ENCODE results near the gene LASP1NB.
"Not testable (repeated sequence)": the region's sequence is repeated elsewhere in the genome, so short reads cannot be mapped to it uniquely, and the experiment has no call there.

Gene LASP1NB

GRCh38 chr17:38916771-38917170 is 8.6 kb upstream of the LASP1NB start:
- DNase-seq (ENCODE audit: low read depth in 4 of 4, low spot score in 3 of 4): no peak

- no peak for DNase-seq (ENCODE audit: low read depth in 4 of 4, low spot score in 3 of 4)
Observed at GRCh38 chr17:38917259-38917658, 8.2 kb upstream of the LASP1NB start.

GRCh38 chr17:38918129-38918913 is 7.1 kb upstream of the LASP1NB start:
- DNase-seq (ENCODE audit: low read depth in 4 of 4, low spot score in 3 of 4): no peak

GRCh38 chr17:38918916-38919315 is 6.5 kb upstream of the LASP1NB start:
- DNase-seq (ENCODE audit: low read depth in 4 of 4, low spot score in 3 of 4): no peak

- DNase-seq (ENCODE audit: low read depth in 4 of 4, low spot score in 3 of 4): no peak
Observed at GRCh38 chr17:38919316-38920078, 5.9 kb upstream of the LASP1NB start.

- DNase-seq (ENCODE audit: low read depth in 4 of 4, low spot score in 3 of 4): no peak
Observed at GRCh38 chr17:38920374-38921291, 4.8 kb upstream of the LASP1NB start.

GRCh38 chr17:38921756-38922411 is 3.5 kb upstream of the LASP1NB start:
- DNase-seq (ENCODE audit: low read depth in 4 of 4, low spot score in 3 of 4): no peak

- DNase-seq (ENCODE audit: low read depth in 4 of 4, low spot score in 3 of 4): peak in 1 of 4 donors; percentile 46
Observed at GRCh38 chr17:38922538-38923297, 2.7 kb upstream of the LASP1NB start.

- DNase-seq (ENCODE audit: low read depth in 4 of 4, low spot score in 3 of 4): no peak
Observed at GRCh38 chr17:38926293-38927070, 1.1 kb downstream of the LASP1NB start.

- not testable (repeated sequence) for DNase-seq (ENCODE audit: low read depth in 4 of 4, low spot score in 3 of 4)
Observed at GRCh38 chr17:38930782-38931181, 5.4 kb downstream of the LASP1NB start.

GRCh38 chr17:38933962-38934361 is 8.5 kb downstream of the LASP1NB start:
- not testable (repeated sequence) for DNase-seq (ENCODE audit: low read depth in 4 of 4, low spot score in 3 of 4)

GRCh38 chr17:38939987-38940386 is 14.6 kb downstream of the LASP1NB start:
- no peak for DNase-seq (ENCODE audit: low read depth in 4 of 4, low spot score in 3 of 4)

GRCh38 chr17:38940404-38940803 is 15.0 kb downstream of the LASP1NB start:
- DNase-seq (ENCODE audit: low read depth in 4 of 4, low spot score in 3 of 4): no peak

- DNase-seq (ENCODE audit: low read depth in 4 of 4, low spot score in 3 of 4): no peak
Observed at GRCh38 chr17:38942696-38943334, 17.4 kb downstream of the LASP1NB start.

- no peak for DNase-seq (ENCODE audit: low read depth in 4 of 4, low spot score in 3 of 4)
Observed at GRCh38 chr17:38943607-38944006, 18.2 kb downstream of the LASP1NB start.

GRCh38 chr17:38947189-38947588 is 21.8 kb downstream of the LASP1NB start:
- DNase-seq (ENCODE audit: low read depth in 4 of 4, low spot score in 3 of 4): no peak

GRCh38 chr17:38953800-38954199 is 28.4 kb downstream of the LASP1NB start:
- not testable (repeated sequence) for DNase-seq (ENCODE audit: low read depth in 4 of 4, low spot score in 3 of 4)

- DNase-seq (ENCODE audit: low read depth in 4 of 4, low spot score in 3 of 4): no peak
Observed at GRCh38 chr17:38958326-38958725, 32.9 kb downstream of the LASP1NB start.

All from left renal pelvis (tissue), 4 donors.